ENCODE results near the gene KCNC3.

Gene KCNC3

DNA sequence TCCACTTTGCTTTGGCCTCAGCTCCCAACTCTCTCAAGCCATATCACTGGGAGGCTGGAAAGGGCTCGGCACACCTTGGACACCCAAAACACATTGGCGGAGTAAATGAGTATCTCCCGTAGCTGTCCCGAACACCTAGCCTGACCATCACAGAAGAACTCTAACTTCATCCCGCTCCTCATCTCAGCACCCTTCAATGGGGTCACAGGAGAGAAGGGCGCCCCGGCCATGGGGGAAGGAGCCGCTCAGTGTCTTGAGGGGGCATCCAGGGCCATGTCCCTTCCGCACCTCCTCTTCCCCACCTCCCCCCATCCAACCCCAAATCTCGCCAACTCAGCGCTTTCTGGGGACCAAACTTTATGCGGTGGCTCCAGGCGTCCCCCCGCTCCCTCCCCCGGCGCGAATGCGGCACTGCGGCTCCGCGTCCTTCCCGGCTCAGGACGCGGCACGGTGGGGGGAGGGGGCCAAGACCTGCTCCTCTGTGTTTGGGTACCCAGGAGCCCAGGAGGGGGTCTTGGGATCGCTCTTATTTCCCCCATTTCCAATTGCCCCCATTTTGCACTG lies 3.0 kb downstream of the KCNC3 start:
- DNase-seq, result no peak

DNA sequence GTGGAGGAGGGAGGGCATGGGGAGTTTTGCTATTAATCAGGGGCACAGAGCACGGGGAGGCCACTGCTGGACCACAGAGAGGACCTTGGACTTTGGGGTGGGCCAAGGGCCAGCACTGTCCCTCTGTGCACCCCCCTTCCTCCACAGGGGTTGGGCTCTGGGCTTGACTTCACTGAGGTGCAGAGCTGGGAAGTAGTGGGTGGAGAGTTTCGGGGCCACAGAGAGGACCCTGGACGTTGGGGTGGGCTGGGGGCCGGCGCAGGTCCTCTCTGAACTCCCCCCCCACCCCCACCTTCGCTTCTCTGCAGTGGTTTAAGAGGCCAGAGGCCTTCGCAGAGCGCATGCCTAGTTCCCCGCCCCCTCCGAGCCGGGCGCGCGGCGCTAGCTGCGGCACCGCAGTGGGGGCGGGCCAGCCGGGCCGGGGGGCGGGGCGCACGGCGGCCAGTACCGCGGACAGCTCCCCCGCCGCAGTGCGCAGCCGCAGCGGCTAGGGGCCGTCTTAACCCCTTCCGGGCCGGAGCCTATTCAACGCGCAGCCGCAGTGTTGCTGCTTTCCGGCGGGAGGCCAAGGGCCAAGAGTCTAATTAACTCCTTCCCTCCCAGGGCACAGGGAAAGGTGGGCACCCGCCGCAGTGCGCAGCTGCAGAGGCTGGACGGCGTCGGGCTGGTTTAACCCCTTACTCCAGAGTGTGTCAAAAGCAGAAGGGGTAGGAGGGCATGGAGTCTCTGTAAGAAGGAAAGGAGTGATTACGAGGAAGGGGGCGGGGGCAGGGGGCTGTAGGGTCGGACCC lies 3.7 kb downstream of the KCNC3 start:
- DNase-seq, result peak; percentile 90

DNA sequence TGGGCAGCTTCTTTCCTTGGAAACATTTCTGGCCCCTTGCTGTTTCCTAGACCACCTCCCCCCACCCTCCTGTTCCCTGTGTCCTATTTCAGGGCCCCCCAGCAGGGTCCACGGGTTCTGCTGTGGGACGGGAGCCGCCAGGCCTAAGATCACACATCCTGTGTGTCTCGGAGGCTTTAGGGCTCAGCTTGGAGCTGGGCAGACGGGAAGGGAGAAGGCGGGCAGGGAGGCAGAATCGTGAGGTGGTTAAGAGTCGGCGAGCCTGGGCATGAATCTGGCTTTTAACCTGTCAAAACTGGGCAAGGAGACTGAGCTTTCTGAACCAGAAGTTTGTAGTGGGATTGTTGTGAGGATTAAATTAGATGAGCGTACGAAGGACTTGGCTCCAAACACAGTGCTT lies 4.8 kb downstream of the KCNC3 start:
- no peak for DNase-seq

DNA sequence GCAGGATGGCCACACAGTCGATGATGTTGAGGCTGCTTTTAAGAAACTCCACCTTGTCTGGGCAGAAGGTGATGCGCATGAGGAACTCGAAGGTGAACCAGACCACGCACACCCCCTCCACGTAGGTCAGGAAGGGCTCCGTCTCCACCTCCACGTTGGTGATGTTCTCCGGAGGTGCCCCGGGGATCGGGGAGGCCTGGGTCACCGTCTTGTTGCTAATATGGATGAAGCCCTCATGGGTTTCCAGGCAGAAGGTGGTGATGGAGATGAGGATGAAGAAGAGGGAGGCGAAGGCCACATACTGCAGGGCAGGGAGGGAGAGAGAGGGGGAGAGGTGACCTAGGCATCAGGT lies 5.4 kb downstream of the KCNC3 start:
- no peak for DNase-seq

DNA sequence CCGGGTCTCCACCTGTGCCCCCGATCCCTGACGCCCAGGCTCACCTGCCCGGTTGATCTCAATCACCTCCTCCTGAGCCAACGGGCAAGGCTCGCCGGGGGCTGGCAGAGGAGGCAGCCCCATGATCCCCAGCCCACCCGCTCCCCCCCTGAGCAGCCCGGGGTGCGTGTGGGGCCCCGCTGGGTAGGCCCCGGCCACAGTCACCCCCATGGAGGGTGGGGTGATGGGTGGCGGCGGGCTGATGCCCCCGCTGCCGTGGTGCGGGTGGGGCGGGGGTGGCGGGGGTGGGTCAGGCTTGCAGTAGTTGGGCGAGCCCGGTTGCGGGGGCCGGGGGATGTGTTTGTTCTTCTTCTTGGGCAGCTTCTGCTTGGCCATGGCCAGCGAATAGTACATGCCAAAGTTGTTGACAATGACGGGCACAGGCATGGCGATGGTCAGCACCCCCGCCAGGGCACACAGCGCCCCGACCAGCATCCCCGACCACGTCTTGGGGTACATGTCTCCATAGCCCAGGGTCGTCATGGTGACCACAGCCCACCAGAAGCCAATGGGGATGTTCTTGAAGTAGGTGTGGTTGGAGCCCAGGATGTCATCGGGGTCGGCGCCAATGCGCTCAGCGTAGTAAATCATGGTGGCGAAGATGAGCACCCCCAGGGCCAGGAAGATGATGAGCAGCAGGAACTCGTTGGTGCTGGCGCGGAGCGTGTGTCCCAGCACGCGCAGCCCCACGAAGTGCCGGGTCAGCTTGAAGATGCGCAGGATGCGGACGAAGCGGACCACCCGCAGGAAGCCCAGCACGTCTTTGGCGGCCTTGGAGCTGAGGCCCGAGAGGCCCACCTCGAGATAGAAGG lies 6.0 kb downstream of the KCNC3 start:
- no peak for DNase-seq

DNA sequence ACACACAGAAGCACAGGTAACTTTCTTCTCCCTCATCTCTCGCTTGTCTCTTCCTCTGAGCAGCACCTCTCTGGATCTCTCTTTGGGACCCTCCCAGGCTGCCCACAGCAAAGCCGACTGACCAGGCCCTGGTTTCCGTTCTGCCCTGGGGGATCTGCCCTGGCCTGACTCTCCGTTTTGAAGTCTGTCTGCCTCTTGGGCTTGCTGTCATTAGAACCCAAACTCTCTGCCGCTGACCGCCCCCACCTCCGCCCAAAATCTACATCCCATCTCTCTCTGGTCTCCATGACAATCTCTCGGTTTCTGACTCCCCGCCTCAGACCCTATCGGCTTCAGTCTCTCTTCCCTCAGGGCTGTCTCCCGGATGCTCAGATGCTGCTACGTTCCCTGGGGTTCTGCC lies 6.9 kb downstream of the KCNC3 start:
- DNase-seq, result no peak

DNA sequence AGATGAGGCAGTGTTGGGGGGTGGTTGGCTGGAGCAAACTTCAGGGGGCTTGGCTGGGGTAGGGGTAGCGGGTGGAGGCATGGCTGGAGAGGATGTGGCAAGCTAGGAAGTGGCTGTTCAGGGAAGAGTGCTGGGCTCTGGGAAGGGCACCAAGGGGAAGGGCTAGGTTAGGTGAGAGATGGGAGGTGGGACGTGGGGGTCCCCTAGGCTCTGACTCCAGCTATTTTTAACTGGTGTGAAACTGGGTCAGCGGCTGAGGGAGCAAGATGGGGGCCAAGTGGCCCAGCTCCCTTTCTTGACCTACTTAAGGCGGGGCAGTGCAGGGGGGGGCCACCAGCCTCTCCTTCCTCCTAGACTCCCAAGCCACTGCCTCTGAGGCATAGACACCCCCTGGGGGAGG lies 7.3 kb downstream of the KCNC3 start:
- no peak for DNase-seq

DNA sequence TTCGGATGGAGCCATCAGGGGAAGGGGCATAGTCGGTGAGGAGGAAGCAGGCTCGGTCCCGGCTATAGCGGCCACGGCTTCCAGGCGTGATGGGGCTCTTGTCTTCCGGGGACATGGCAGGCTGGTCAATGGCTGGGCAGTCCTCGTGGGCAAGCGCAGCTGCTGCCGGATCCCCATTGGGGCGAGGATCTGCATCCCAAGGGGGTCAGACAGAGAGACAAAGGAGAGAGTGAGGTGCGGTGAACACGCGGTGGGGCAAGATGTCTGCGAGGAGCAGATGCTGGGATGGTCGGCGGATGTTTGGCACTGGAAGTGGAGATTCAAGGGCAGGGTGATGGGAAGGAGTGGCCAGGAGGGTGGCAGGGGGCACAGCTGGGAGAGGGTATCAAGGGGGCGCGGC lies 8.6 kb downstream of the KCNC3 start:
- no peak for DNase-seq

DNA sequence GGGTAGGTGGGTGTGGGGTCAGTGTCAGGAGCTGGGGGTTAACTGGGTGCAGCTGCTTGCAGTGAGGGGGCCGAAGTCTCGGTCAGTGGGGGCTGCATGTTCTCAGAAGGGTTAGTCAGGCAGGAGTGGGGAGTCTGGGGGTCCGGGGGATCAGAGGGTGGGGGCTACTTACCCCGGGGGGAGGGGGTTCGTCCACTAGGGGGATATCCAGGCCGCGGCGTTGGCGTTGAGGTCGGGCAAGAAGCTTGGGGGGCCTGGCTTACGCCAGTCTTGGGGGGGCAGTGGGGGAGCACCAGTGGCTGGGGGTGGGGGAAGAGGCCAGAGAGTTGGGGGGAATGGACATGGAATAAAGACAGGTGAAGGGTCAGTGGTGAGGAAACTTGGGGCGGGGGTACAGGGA lies 9.1 kb downstream of the KCNC3 start:
- DNase-seq, result no peak

DNA sequence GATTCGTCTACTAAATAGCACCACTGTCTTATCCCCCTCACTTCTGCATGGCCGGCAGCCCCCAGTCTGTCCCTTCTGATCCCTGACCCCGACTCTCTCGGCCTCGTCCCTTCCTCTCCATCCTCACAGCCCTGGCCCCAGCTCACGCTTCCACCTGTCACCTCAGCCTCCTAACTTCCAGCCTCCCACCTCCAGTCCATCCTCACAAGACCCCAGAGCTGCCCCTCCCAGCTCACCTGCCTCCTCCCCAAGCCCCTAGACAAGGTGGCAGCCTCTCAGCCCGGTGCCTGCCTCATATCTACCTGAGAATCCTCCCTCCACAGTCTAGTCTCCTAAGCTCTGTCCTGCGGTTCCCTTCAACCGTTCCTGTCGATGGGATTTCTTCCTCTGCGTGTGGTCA lies 10.0 kb downstream of the KCNC3 start:
- DNase-seq, result no peak

DNA sequence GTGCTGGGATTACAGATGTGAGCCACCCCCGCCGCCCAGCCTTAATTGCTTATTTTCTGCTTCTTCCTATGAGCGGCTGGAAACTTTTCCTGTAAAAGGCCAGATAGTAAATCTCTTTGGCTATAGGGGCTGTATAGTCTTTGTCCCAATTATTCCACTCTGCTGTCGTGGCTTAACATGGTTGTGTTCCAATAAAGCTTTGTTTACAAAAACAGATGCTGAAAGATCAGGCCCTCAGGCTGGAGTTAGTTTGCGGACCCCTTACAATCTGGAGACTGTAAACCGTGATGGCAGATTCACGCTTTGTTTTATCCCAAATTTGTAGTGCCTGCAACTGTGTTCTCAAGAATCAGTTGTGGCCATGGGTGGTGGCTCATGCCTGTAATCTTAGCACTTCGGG lies 10.7 kb downstream of the KCNC3 start:
- DNase-seq, result no peak

DNA sequence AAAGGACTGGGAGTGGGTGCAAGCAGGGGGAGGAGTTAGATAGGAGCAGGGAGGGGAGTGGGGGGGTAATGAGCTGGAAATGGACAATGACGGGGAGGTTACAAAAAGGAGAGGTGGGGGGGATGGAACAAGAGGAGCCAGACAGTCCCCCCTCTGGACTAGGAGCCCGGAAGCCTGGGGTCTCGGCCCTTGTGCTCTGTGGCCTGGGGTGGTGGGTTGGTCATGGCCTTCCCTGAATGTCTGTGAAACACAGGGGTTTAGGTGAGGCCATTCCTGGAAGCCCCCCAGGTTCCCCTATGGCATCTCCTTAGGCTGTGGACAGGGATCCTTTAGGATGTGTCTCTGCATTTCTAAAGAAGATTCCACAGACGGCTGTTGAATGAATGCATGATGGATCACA lies 12.1 kb downstream of the KCNC3 start:
- no peak for DNase-seq

DNA sequence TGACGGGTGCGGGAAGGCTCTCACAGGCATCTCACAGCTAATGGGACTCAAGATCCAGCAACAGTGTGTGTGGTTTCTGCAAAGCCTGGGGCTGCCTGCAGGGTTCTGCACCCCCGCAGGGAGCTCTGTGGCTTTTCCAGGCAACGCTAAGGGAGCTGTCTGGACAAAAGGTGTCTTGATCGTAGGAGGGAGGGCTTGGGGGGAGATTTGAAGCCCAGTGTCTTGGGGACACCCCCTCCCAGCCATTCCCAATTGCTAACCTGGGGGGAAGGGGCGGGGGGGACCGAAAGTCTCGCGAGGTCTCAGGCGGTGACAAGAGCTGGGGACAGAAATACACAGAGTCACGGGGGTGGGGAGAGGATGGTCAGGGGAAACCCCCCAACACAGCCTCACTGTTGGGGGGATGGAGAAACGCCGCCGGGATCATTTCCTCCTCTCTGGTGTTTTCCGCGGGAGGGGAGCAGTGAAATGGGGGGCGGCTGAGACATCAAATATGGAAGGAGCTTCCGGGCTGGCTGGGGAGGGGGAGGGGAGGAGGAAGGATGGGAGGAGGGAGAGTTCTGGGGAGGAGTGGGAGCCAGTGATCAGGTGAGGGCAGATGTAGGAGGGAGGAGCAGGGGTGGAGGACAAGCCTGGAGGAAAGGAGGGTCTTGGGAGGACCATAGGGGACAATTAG lies 13.3 kb downstream of the KCNC3 start:
- DNase-seq, result peak; percentile 58

DNA sequence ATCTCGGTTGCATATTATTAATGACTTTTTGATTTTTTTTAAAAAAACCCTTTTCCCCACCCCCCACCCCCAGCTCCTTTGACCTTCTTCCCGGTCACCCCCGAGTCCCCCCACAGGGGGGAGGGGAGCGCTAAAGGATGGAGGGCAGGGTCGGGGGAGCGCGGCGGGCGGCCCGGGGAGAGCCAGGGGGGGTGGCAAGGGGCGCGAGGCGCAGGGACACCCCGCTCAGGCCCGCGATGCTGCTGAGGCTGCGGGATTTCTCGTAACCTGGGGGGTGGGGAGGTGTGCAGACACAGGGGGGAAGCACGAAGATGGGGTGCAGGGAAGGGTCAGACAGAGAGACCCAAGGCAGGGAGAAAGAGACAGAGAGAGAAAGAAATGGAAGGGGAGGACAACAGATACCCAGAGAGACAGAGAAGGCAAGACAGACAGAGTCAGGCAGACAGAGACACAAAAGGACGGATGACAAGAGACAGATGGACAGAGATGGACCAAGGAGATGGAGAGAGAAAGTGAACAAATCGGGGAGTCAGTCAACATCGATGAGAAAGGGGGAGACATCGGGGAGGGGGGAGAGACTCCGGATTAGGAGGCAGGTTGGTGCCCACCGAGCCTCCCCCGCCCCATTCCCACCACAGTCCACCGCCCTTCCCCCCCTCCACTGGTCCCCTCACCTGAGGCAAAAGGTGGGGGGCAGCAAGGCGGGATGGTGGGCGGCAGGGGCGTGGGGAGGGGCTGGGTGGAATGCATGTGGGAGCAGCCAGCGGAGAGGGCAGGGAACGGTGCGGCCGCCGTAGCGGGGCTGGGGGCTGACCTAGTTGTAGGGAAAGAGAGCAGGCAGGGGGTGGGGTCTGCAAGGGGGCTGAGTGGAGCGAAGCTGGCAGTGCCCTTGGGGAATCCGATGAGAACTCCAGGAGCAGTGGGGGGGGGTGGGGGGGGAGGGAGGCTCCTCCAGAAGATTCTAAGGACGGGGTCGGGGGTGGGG lies 14.2 kb downstream of the KCNC3 start:
- no peak for DNase-seq

DNA sequence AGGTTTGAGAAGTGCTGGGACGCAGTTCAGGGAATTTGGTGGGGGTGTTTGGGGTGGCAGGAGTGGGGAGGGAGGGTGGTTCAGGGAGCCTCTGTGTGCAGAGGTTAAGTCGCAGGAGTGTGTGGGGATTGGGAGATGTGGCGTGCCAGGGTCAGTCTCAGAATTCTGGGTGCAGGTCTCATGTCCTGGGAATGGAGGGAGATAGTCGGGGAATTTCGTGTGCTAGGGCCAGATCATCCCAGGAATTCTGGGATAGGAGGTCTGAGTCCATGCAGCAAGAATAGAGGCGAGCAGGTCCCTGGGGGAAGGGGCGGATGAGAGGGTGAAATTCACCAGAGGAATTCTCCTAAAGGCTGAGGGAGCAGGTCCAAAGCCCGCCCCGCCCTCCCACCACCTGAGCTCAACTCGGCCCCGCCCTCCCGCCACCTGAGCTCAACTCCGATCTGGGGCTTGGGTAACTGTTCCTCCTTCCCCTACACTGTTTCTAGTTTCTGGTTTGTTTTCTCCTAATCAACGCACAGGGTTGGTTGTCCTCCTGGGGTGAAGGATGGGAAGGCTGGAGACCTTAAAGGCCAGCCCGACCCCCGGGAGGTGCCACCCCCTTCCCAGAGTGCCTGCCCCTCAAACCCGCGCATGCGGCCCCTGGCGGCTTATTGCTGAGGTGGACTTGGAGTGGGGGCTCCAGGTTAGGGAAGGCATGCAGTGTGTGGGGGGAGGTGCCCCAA lies 15.2 kb downstream of the KCNC3 start:
- peak; percentile 13 for DNase-seq

DNA sequence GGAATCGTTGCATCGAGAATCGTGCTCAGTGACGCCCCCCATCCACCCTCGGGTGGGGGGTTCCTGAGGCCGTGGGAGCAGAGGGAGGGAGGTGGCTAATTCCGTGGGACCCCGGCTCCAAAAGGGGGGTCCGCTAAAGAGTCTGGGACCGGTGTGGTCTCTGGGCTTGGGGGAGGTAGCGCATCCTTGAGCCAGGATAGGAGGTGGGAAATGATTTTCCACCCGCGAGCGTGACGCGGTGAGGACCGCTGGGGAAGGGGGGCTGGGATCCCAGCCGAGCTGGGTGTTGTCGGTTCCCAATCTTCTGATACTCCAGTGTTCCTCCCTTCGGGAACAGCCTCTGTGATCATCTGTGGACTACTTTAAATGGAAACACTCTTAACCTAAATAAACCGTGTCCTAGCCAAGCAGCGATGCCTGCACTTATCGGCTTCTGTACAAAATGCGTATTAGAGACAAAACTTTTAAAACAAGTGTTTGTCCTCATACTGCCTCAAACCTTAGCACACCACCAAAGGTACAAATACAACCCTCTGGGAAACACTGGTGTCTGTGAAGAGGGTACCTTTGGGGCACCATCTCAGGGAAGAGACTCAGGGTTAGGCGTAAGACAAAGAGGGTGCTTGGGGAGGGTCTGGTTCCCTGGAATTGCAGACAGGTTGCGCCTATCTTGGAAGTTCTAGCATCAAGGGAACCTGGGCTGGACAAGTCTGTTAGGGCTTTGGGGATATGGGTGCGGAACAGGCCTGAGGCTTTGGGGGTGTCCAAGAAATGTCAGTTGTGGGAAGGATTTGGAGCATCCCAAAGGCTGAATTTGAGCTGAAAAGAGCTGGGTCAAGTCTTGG lies 16.0 kb downstream of the KCNC3 start:
- DNase-seq, result no peak

DNA sequence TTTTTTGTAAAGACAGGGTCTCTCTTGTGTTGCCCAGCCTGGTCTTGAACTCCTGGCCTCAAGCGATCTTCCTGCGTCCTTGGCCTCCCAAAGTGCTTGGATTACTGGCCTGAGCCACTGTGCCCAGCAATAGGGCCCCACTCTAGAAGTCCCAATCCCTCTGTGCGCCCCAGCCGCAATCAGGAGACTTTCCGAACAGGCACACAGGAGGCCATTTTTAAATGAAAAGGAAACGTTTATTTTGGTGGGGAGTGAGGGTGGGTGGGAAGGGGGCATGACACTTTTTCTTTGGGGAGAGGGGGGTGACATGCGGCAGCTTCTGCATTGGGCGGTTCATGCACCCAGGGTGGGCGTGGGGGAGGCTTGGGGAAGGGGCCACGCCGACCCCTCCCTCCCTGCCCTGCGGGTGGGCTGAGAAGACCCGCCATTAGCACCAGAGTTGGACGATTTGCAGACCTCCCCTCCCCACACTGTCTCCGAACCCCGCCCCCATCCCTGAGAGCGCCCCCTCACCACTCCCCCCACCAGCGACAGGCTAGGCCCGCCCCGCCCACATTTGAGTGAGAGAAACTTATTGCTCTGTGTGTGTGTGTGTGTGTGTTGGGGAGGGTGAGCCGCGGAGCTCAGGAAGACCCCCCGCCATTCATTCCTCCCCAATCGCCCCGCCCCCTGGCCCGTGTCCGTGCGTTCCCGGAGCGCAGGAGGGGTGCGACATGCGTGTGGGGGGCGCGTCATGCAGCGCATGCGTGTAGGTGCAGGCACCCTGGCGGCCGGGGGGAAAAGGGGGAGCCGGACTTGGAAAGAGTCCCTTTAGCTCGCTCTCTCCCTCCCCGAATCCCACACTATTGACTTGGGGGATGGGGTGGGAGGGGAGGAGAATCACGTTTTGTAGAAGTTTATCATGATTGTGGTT lies 17.2 kb downstream of the KCNC3 start:
- DNase-seq, result no peak

DNA sequence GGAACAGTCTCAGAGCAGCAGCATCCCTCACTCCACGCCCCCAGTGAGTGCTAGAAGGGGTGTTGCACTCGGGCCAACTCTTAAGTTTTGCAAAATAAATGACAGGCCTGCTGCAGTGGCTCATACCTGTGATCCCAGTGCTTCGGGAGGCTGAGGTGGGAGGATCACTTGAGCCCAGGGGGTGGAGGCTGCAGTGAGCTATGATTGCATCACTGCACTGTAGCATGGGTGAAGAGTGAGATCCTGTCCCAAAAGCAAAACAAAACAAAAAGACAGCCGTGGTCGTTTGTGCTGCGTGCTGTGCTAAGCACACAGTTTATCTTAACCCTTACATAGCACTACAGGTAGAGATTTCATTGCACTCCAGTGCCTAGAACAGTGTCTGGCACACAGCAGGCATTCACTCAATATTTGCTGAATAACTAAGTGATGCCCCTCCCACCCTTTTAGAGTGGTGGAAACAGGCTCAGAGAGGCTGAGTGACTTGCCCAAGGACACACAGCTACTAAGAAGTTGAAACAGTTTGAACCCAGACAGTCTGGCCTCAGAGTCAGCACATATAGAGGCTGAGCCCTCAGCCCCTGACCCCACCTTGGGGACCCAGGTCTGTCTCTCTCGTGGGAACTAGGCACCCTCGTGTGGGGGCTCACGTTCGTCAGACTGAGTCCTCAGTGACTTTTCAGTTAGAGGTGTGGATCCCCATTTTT lies 18.3 kb downstream of the KCNC3 start:
- DNase-seq, result no peak

Measured in DMS79 (cell line).